Suprapubic skin (tissue), 4 donors: ENCODE data around the gene MTA1.

Experiments
- EP300 ChIP-seq: sonication (generic); formaldehyde crosslinking; IDR thresholded peaks from one replicate; pipeline ENCODE4 v1.6.1; 2017; ENCODE audit warnings: antibody characterized with exemption
- POLR2A ChIP-seq, 2 donors: fragments of 450-650 bp; IDR thresholded peaks; one replicate each; pipeline ENCODE4 v1.6.1; 2017; ENCODE audit warnings: antibody characterized with exemption in 2 of 2, mild to moderate bottlenecking in 2 of 2, moderate library complexity in 2 of 2
- POLR2AphosphoS5 ChIP-seq, 3 donors: sonication (generic); formaldehyde crosslinking; IDR thresholded peaks; one replicate each; pipeline ENCODE4 v1.6.1; 2017; ENCODE audit warnings: antibody characterized with exemption in 3 of 3
- TF ChIP-seq, protein P1 (sequence below), 2 donors: fragments of 200-600 bp in 1 of 2; fragments of 450-650 bp in 1 of 2; sonication (generic) in 1 of 2; IDR thresholded peaks; one replicate each; pipeline ENCODE4 v1.5.1; 2016 to 2019; ENCODE audit warnings: antibody characterized with exemption in 2 of 2, mild to moderate bottlenecking in 1 of 2, moderate library complexity in 1 of 2

DNA sequence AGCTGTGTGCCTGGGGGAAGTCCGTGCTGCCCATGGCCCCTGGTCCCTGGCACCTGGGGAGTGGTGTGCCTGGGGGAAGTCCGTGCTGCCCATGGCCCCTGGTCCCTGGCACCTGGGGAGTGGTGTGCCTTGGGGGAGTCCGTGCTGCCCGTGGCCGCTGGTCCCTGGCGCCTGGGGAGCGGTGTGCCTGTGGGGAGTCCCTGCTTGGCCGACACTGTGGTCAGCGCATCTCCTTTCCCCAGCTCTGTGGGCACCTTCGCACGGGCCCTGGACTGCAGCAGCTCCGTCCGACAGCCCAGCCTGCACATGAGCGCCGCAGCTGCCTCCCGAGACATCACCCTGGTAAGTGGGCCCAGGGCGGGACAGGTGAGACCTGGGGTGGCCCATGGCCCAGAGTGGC lies 40.5 kb downstream of the MTA1 start:
- TF ChIP-seq, protein P1, sequence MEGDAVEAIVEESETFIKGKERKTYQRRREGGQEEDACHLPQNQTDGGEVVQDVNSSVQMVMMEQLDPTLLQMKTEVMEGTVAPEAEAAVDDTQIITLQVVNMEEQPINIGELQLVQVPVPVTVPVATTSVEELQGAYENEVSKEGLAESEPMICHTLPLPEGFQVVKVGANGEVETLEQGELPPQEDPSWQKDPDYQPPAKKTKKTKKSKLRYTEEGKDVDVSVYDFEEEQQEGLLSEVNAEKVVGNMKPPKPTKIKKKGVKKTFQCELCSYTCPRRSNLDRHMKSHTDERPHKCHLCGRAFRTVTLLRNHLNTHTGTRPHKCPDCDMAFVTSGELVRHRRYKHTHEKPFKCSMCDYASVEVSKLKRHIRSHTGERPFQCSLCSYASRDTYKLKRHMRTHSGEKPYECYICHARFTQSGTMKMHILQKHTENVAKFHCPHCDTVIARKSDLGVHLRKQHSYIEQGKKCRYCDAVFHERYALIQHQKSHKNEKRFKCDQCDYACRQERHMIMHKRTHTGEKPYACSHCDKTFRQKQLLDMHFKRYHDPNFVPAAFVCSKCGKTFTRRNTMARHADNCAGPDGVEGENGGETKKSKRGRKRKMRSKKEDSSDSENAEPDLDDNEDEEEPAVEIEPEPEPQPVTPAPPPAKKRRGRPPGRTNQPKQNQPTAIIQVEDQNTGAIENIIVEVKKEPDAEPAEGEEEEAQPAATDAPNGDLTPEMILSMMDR (IDR thresholded peaks at IDR 0.05), result no peak
- TF ChIP-seq POLR2A (IDR thresholded peaks at IDR 0.05) (no peak), POLR2AphosphoS5 (IDR thresholded peaks at IDR 0.05) (no peak), EP300 (no peak)
